ENCODE results near the gene SEMA6D. TPM values are rescaled to one million over a fixed set of nuclear protein-coding genes. Genes with fewer than 3 reads are reported as not detected.

The SEMA6D gene
- polyA plus RNA-seq, 1 donor (not counting 4 experiments of a cell fraction or from before 2014, with no cell fraction given), result 0.67 TPM

GRCh38 chr15:47764666-47765065, 47.4 kb downstream of the SEMA6D start:
- H3K4me1 ChIP-seq (ENCODE audit: control insufficient read depth, extremely low read depth, insufficient read depth, low read length), result no peaks in the 10 kb centered on the region
- H3K9ac ChIP-seq (ENCODE audit: control insufficient read depth, extremely low read depth, insufficient read depth, low read length), result no peak overlapping the region
- no peaks in the 10 kb centered on the region for H3K27me3 ChIP-seq (ENCODE audit: control insufficient read depth, extremely low read depth, insufficient read depth, low read length)
- FAIRE-seq, result no peak
- H3K36me3 ChIP-seq (ENCODE audit: control insufficient read depth in 2 of 2, extremely low read depth in 1 of 2, insufficient read depth in 2 of 2, low read length in 2 of 2), result no peaks in the 10 kb centered on the region
- H3K4me3 ChIP-seq (ENCODE audit: control insufficient read depth in 2 of 3, extremely low read depth in 1 of 3, insufficient read depth in 2 of 3, low read depth in 1 of 3, low read length in 3 of 3), result no peak overlapping the region
- H3K27ac ChIP-seq (ENCODE audit: control insufficient read depth, insufficient read depth, low read length), result no peak overlapping the region
- no peak overlapping the region for H3K4me2 ChIP-seq (ENCODE audit: control insufficient read depth, extremely low read depth, insufficient read depth, low read depth, low read length)
- dilution Hi-C loops (cut with MboI; ENCODE audit: extremely low pct_ligation_motif_present, low sequenced_read_pairs), result no loop called here
- no peak overlapping the region for H2AFZ ChIP-seq (ENCODE audit: control insufficient read depth, low read length)
- no peaks in the 10 kb centered on the region for H4K20me1 ChIP-seq (ENCODE audit: control insufficient read depth, extremely low read depth, insufficient read depth, low read length)
- no peak for TF ChIP-seq CTCF (optimal IDR thresholded peaks at IDR 0.05 in 1 of 3, IDR thresholded peaks at IDR 0.05 in 1 of 3, conservative IDR thresholded peaks at IDR 0.05 in 1 of 3; ENCODE audit: extremely low read depth in 1 of 3, insufficient read depth in 2 of 3, low read length in 3 of 3)
- no peak for TF ChIP-seq EZH2 (IDR thresholded peaks at IDR 0.05; ENCODE audit: low read length)
- no peaks in the 10 kb centered on the region for H3K79me2 ChIP-seq (ENCODE audit: control insufficient read depth, insufficient read depth, low read length)
- DNase-seq (ENCODE audit: low read depth, low spot score), result no peak
- no peaks in the 10 kb centered on the region for H3K9me1 ChIP-seq (ENCODE audit: control insufficient read depth, extremely low read depth, insufficient read depth, low read length)
- no peaks in the 10 kb centered on the region for H3K9me3 ChIP-seq (ENCODE audit: control insufficient read depth, low read depth, low read length)

- no peak for TF ChIP-seq EZH2 (IDR thresholded peaks at IDR 0.05; ENCODE audit: low read length)
- TF ChIP-seq CTCF (optimal IDR thresholded peaks at IDR 0.05 in 1 of 3, IDR thresholded peaks at IDR 0.05 in 1 of 3, conservative IDR thresholded peaks at IDR 0.05 in 1 of 3; ENCODE audit: extremely low read depth in 1 of 3, insufficient read depth in 2 of 3, low read length in 3 of 3), result no peak
- Histone ChIP-seq H4K20me1 (ENCODE audit: control insufficient read depth, extremely low read depth, insufficient read depth, low read length) (no peaks in the 10 kb centered on the region), H3K9me3 (ENCODE audit: control insufficient read depth, low read depth, low read length) (no peaks in the 10 kb centered on the region), H3K36me3 (ENCODE audit: control insufficient read depth in 2 of 2, extremely low read depth in 1 of 2, insufficient read depth in 2 of 2, low read length in 2 of 2) (no peaks in the 10 kb centered on the region), H3K4me3 (ENCODE audit: control insufficient read depth in 2 of 3, extremely low read depth in 1 of 3, insufficient read depth in 2 of 3, low read depth in 1 of 3, low read length in 3 of 3) (no peak overlapping the region), H3K79me2 (ENCODE audit: control insufficient read depth, insufficient read depth, low read length) (no peaks in the 10 kb centered on the region), H3K4me2 (ENCODE audit: control insufficient read depth, extremely low read depth, insufficient read depth, low read depth, low read length) (no peak overlapping the region), H3K9me1 (ENCODE audit: control insufficient read depth, extremely low read depth, insufficient read depth, low read length) (no peaks in the 10 kb centered on the region), H3K27ac (ENCODE audit: control insufficient read depth, insufficient read depth, low read length) (no peak overlapping the region), H3K4me1 (ENCODE audit: control insufficient read depth, extremely low read depth, insufficient read depth, low read length) (no peaks in the 10 kb centered on the region), H3K27me3 (ENCODE audit: control insufficient read depth, extremely low read depth, insufficient read depth, low read length) (no peaks in the 10 kb centered on the region), H3K9ac (ENCODE audit: control insufficient read depth, extremely low read depth, insufficient read depth, low read length) (no peak overlapping the region), H2AFZ (ENCODE audit: control insufficient read depth, low read length) (no peak overlapping the region)
- no peak for FAIRE-seq
- DNase-seq (ENCODE audit: low read depth, low spot score), result no peak
- dilution Hi-C loops (cut with MboI; ENCODE audit: extremely low pct_ligation_motif_present, low sequenced_read_pairs), result no loop called here
Observed at GRCh38 chr15:47766406-47766805, 49.1 kb downstream of the SEMA6D start.
